ENCODE results near the gene DNAJA4. TPM values are rescaled to one million over a fixed set of nuclear protein-coding genes. Genes with fewer than 3 reads are reported as not detected.

Gene DNAJA4
- total and polyA plus RNA-seq, 9 of the 15 experiments (the other 6 are each of a cell fraction or from before 2014, with no cell fraction given), result 0.11 to 1.0 (median 0.16) TPM; not detected in 4

DNA sequence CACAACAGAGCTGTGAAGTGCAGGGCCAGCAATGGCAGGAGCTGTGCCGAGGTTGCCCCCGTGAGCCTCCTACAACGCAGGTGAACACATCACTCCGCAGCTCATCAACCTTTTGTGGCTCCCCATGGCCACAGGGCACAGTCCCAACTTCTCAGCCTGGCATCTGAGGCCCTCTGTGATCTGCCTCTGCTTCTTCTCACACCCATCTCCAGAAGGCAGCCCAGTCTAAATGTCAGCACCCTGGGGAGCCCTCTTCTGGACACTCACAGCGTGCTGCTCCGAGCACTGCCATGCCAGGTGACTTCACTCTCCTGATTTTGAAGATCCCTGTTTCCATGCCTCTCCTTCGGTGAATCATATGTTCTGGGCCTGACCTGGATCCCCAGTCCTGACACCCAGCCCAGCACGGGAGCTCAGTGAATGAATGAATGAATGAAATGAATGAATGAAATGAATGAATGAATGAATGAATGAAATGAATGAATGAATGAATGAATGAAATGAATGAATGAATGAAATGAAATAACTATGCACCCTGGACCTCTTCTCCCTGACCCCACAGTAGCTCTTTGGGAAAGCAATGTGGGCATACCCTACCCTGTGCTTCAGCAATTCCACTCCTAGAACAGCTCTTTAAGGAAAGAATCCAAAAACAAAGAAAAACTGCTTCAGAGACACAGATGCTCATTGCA is 52.9 kb downstream of the DNAJA4 start (continued):
- TF ChIP-seq KDM1A (IDR thresholded peaks at IDR 0.05), result peak; percentile 22 to 63; a peak in 2 of 4 replicates
- TF ChIP-seq, protein P1, sequence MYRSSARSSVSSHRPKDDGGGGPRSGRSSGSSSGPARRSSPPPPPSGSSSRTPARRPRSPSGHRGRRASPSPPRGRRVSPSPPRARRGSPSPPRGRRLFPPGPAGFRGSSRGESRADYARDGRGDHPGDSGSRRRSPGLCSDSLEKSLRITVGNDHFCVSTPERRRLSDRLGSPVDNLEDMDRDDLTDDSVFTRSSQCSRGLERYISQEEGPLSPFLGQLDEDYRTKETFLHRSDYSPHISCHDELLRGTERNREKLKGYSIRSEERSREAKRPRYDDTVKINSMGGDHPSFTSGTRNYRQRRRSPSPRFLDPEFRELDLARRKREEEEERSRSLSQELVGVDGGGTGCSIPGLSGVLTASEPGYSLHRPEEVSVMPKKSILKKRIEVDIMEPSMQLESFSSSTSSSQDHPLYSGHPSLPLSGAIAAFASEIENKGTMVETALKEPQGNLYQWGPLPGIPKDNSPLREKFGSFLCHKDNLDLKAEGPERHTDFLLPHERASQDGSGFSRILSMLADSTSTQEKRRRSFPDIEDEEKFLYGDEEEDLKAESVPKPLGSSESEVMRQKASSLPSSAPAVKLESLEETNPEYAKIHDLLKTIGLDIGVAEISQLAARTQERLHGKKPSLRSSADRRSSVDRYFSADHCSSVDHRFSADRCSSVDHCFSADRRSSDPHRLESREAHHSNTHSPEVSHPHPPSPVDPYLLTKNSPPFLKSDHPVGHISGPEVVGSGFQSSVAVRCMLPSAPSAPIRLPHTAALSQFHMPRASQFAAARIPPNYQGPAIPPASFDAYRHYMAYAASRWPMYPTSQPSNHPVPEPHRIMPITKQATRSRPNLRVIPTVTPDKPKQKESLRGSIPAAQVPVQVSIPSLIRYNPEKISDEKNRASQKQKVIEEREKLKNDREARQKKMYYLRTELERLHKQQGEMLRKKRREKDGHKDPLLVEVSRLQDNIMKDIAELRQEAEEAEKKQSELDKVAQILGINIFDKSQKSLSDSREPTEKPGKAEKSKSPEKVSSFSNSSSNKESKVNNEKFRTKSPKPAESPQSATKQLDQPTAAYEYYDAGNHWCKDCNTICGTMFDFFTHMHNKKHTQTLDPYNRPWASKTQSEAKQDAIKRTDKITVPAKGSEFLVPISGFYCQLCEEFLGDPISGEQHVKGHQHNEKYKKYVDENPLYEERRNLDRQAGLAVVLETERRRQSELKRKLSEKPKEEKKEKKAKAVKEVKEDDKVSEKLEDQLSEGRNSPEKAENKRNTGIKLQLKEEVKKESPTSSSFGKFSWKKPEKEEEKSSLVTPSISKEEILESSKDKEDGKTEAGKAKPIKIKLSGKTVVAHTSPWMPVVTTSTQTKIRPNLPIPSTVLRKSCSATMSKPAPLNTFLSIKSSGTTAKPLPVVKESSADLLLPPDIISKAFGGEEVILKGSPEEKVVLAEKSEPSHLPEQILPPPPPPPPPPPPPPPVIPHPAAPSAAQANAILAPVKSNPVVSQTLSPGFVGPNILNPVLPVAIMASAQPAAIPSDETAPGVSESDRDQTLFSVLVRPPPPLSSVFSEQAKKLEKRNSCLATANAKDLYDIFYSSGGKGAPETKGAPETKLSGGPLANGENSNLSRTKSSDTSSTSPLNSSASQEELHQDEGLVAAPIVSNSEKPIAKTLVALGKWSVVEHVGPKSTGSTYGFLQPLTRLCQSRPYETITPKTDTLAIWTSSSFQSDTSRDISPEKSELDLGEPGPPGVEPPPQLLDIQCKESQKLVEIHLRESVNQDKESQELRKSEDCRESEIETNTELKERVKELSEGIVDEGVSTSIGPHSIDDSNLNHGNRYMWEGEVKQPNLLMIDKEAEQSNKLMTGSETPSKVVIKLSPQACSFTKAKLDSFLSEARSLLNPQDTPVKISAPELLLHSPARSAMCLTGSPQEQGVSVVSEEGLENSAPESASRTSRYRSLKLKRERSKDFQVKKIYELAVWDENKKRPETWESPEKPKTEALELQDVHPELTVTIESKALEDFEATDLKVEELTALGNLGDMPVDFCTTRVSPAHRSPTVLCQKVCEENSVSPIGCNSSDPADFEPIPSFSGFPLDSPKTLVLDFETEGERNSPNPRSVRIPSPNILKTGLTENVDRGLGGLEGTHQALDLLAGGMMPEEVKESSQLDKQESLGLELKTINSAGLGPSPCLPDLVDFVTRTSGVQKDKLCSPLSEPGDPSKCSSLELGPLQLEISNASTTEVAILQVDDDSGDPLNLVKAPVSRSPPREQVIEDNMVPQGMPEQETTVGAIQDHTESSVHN (IDR thresholded peaks at IDR 0.05; ENCODE audit: borderline replicate concordance in 1 of 2, low read depth in 1 of 2), result peak in 1 of 2 experiments; percentile 75; a peak in 2 of 4 replicates
- no peak for TF ChIP-seq RB1 (IDR thresholded peaks at IDR 0.05; ENCODE audit: low read depth)
- no peak for TF ChIP-seq HIVEP1 (CRISPR knock-in tag; IDR thresholded peaks at IDR 0.05)
- no peak for TF ChIP-seq NR2C2 (CRISPR knock-in tag; IDR thresholded peaks at IDR 0.05)
- TF ChIP-seq NR2C2 (tag; IDR thresholded peaks at IDR 0.05), result no peak
- TF ChIP-seq PHF20 (IDR thresholded peaks at IDR 0.05; ENCODE audit: partially characterized antibody), result peak; percentile 12
- TF ChIP-seq, protein P2, sequence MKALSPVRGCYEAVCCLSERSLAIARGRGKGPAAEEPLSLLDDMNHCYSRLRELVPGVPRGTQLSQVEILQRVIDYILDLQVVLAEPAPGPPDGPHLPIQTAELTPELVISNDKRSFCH (CRISPR knock-in tag; IDR thresholded peaks at IDR 0.05), result no peak
- TF ChIP-seq, protein P2 (tag; IDR thresholded peaks at IDR 0.05), result 0 out of 2 replicates have a peak, but pooled peaks have one; percentile 51
- no peak for TF ChIP-seq KLF6 (CRISPR knock-in tag; IDR thresholded peaks at IDR 0.05; ENCODE audit: borderline replicate concordance)
- TF ChIP-seq ZNF24 (IDR thresholded peaks at IDR 0.05), result peak; percentile 100
- TF ChIP-seq CBFA2T2 (conservative IDR thresholded peaks at IDR 0.05), result no peak
- TF ChIP-seq BCOR (IDR thresholded peaks at IDR 0.05), result peak; percentile 62; the same call in 1 of the 2 replicates
- TF ChIP-seq, protein P3, sequence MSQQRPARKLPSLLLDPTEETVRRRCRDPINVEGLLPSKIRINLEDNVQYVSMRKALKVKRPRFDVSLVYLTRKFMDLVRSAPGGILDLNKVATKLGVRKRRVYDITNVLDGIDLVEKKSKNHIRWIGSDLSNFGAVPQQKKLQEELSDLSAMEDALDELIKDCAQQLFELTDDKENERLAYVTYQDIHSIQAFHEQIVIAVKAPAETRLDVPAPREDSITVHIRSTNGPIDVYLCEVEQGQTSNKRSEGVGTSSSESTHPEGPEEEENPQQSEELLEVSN (IDR thresholded peaks at IDR 0.05; ENCODE audit: borderline replicate concordance in 1 of 2, extremely low read depth in 1 of 2, insufficient read depth in 1 of 2, insufficient read length in 1 of 2, low read depth in 1 of 2, low read length in 1 of 2, poor library complexity in 1 of 2, severe bottlenecking in 1 of 2), result peak in 1 of 2 experiments; percentile 28
- no peak for TF ChIP-seq SNIP1 (IDR thresholded peaks at IDR 0.05; ENCODE audit: low read depth)
- TF ChIP-seq, protein P4, sequence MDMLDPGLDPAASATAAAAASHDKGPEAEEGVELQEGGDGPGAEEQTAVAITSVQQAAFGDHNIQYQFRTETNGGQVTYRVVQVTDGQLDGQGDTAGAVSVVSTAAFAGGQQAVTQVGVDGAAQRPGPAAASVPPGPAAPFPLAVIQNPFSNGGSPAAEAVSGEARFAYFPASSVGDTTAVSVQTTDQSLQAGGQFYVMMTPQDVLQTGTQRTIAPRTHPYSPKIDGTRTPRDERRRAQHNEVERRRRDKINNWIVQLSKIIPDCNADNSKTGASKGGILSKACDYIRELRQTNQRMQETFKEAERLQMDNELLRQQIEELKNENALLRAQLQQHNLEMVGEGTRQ (CRISPR knock-in tag; IDR thresholded peaks at IDR 0.05), result no peak

All from K562 (cell line).